ENCODE data around the gene NOSTRIN.

Gene NOSTRIN

DNA sequence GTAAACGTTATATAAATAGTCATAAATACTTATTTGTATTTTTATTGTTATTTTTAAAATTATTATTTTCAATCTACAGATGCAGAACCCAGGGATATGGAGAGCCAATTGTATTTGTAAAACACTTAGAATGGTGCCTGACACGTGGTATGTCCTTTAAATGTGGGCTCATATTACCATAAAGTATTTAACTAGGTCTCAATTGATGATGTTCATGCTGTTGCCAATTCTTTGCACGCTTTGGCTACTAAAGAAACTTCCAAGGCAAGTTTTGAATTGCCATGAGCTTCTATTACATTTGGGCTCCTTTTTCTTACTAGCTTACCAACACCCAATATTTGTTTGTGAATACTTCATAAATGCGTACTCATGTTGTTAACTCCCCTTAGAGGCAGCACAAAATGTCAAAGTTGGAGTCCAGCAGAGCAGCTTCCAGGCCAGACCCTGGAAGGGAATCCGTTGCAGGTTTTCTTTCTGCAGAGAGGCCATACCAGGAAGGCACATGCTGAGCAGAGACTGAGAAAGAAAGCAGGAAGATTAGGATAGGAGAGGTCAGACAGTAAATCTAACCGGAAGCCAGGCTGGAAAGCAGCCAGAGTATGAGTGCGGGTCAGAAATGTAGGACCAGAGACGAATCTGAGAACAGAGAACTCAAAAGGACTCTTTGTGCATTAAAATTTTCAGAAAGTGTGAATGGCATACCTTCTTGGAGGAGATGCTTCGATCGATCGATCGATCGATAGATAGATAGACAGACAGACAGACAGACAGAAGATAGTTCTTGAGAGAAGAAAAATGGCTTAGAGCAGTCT is 4.2 kb upstream of the NOSTRIN start:
- no peak for DNase-seq (ENCODE audit: insufficient read length, low spot score)

DNA sequence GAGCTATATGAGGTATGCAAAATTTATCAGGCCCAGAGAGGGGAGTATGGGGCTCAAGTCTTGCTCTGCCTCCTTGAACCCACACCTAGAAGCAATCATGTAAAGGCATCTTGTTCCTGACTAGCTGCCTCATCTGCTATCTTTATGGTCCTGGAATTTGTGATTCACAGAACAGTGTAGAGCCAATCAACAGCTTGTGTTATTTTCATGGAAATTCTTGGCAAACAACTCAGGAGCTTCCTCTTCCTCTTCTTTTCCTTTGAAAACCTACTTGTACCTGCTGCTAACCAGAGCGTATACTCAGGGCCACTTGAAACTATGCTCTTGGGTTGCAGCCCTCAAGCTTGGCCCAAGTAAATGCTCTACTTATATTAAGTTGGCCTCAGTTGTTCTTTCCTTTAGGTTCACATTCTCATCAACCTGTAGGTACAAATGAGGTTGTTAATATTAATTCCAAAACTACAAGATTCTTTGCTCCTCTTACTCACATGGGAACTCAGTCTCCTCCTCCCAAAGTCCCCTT is 3.5 kb upstream of the NOSTRIN start:
- TF ChIP-seq, protein P1, sequence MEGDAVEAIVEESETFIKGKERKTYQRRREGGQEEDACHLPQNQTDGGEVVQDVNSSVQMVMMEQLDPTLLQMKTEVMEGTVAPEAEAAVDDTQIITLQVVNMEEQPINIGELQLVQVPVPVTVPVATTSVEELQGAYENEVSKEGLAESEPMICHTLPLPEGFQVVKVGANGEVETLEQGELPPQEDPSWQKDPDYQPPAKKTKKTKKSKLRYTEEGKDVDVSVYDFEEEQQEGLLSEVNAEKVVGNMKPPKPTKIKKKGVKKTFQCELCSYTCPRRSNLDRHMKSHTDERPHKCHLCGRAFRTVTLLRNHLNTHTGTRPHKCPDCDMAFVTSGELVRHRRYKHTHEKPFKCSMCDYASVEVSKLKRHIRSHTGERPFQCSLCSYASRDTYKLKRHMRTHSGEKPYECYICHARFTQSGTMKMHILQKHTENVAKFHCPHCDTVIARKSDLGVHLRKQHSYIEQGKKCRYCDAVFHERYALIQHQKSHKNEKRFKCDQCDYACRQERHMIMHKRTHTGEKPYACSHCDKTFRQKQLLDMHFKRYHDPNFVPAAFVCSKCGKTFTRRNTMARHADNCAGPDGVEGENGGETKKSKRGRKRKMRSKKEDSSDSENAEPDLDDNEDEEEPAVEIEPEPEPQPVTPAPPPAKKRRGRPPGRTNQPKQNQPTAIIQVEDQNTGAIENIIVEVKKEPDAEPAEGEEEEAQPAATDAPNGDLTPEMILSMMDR (IDR thresholded peaks at IDR 0.05; ENCODE audit: insufficient read depth, missing control alignments): no peak
- DNase-seq (ENCODE audit: insufficient read length, low spot score): no peak
- no peak for FAIRE-seq

More for the DNA sequence above, 4.2 kb upstream of the NOSTRIN start:
- FAIRE-seq: no peak
- TF ChIP-seq, protein P1 (IDR thresholded peaks at IDR 0.05; ENCODE audit: insufficient read depth, missing control alignments): no peak

DNA sequence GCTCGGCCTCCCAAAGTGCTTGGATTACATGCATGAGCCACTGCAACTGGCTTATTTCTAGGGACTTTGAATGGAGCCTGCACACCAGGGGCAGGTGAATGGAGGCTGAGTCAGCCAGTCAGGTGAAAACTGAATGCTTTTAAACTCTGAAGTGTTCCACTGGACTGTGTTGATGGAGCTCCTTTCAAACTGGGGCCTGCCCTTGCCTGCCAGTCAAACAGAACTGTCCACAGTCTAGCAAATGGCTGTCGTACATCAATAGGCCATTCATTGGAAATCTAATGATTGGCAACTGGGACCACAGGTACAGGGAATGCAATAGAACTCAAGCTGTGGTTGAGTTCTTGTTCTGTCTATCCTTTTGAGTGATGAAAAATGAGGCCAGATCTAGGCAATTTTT is 966 bp upstream of the NOSTRIN start:
- no peak for DNase-seq (ENCODE audit: insufficient read length, low spot score)

DNA sequence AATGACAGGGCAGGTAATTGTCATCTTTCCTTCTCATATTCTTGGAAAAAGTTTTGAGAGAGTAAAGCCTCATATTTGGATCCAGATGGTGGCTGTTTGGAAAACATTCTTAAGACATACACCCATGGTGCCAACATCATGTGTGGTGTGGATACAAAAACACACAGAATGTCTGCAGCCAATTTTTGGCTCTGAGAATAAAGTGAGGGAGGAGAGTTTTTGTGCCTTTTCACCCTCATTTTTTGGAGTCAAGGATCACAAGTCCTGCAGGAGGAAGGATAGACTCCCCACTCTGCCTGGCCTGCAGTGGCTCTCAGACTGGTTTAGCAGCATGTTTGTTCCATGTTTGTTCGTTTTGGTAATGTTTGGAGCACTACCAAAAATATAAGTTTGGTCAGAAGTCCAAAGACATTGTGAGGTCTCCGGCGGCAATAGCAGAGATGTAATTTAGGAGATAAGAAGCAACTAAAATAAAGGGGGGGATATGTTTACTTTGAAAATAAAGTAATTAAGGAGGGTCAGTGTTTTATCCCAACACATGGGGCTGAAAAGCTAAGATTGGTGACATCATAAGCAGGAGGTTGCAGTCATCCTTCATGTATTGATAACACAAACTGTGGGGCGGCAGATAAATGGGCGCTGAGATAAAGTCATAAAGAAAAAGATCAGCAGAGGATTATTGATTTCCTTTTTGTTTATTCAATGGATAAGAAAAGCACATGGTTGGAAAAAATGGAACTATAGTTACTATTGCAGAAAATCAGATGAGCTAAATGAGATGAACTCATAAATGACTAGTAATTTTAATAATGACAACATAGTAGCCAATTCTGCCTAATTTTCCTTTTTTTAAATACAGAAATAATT is 655 bp downstream of the NOSTRIN start:
- no peak for DNase-seq (ENCODE audit: insufficient read length, low spot score)
- TF ChIP-seq, protein P1 (IDR thresholded peaks at IDR 0.05; ENCODE audit: insufficient read depth, missing control alignments): no peak
- FAIRE-seq: no peak

More for the DNA sequence above, 966 bp upstream of the NOSTRIN start:
- FAIRE-seq: no peak
- TF ChIP-seq, protein P1 (IDR thresholded peaks at IDR 0.05; ENCODE audit: insufficient read depth, missing control alignments): no peak

DNA sequence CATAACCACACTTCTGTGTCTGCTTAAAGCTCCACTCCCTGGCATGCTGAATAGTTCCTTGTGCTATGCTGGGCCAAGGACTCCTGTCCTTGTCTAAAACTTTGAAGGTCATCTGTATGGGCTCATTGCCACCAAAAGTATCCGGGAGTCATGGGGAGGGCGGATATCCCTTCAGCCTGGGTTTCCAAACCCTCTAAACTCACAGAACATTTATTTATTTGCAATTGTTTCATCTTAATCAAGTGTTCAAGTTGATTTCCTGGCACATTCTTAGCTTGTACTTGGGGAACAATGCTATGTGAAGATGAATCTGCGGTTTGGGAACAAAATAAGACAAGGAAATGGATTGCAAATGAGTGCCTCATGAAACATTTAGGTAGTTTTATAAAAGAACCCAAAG is 1.8 kb downstream of the NOSTRIN start:
- DNase-seq (ENCODE audit: insufficient read length, low spot score) (no peak), FAIRE-seq (no peak)
- TF ChIP-seq, protein P1 (IDR thresholded peaks at IDR 0.05; ENCODE audit: insufficient read depth, missing control alignments): no peak

DNA sequence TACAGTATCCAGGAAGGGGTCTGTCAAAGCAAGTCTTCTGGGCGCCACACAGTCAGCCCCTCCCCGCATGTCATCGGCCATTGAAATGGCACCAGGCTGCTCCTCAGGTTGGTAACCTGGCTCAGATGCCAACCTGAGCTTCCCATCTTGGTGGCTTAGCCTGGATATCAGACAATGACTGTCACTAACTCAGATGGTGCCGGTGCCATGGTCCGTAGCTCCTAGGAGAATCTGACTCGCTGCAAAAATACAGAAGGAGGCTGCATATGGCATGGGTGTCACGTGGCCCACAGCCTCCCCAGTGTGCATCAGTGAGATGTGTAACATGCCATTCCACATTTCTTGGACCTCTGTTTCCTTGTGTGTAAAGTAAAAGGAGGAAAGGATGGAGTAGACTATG is 3.2 kb downstream of the NOSTRIN start:
- no peak for FAIRE-seq

More for the DNA sequence above, 3.2 kb downstream of the NOSTRIN start:
- DNase-seq (ENCODE audit: insufficient read length, low spot score): no peak
- TF ChIP-seq, protein P1 (IDR thresholded peaks at IDR 0.05; ENCODE audit: insufficient read depth, missing control alignments): no peak

Data from D721Med (cell line).